Parietal lobe (tissue), 2 donors: ENCODE measurements around the gene B4GALNT3. TPM values are rescaled to one million over a fixed set of nuclear protein-coding genes. Genes with fewer than 3 reads are reported as not detected.

ENCODE experiments used
- small RNA-seq: library from RNA; depleted of rRNA; stranded (forward); fragments of <200 nt; gene quantifications from one replicate; pipeline ENCODE3, GENCODE V24; 2014; ENCODE audit warnings: low replicate concordance
- total RNA-seq: library from RNA; depleted of rRNA; stranded (reverse); fragments of >200 nt; gene quantifications from one replicate; pipeline ENCODE4 v1.2.3, GENCODE V29; 2014

B4GALNT3 gene
- 4.7 TPM for total RNA-seq

DNA sequence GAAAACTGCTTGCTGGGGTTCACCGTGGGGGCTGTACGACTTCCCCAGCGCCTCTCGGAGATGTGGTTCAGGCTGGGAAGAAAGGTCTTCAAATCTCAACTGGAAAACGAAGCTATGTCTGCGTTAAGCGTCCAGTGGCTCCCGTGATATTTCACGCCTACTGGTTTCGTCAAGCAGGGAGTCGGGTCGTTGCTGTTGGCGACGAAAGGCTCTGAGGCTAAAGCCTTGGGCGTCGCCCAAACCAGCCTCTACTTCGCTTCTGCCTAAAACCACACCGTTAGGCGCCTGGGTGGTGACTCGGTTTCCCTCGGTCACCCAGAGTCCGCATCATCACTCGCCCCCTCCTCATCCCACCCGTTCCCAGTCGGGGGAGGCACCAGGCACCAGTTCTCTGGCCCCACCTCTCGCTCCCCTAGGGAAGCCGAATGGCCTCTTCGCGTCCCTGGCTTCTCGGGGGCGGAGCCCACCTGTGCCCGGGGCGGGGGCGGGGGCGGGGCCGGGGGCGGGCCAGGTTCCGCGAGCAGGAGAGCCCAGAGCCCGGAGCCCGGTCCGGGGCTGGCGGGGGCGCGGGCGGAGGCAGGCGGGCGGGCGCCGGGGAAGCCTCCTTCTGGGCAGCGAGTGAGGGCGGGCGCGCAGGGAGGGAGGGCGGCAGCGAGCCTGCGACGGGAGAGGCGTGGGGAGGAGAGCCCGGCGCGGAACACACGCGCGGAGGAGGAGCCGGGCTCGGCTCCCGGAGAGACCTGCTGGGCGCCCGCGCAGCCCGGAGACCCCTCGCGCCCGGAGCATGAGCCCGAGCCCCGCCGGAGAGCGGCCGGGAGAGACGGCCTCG lies at the start of gene B4GALNT3:
Gene B4GALNT3 (plus strand): TSS at position 510 of the 829 bp plus-strand sequence. CDS start 438 bp downstream, outside the sequence.

Small RNAs within 50 kb of the gene (small RNA-seq; reads per million reads assigned to genes)
- not detected for gene RNU7-103P

Other genes with a start within 250 kb of the B4GALNT3 start
- 7.8 TPM for gene SLC6A12, start 245.8 kb upstream of the B4GALNT3 start, total RNA-seq
- gene SLC6A13, start 197.1 kb upstream of the B4GALNT3 start, total RNA-seq: 5.6 TPM
- 124 TPM for gene KDM5A, start 70.6 kb upstream of the B4GALNT3 start, total RNA-seq
- gene CCDC77, start 58.3 kb upstream of the B4GALNT3 start, total RNA-seq: 39.1 TPM
- gene NINJ2, start 203.5 kb downstream of the B4GALNT3 start, total RNA-seq: 0.63 TPM